Measurements from ENCODE around the gene GSTT2. TPM values are rescaled to one million over a fixed set of nuclear protein-coding genes. Genes with fewer than 3 reads are reported as not detected.

Gene GSTT2
- total and polyA plus RNA-seq, 4 donors, result 0.19 to 1.2 (median 0.64) TPM

GRCh38 chr22:24029304-24029703 is 49.4 kb downstream of the GSTT2 start:
- no peaks in the 10 kb centered on the region for H3K36me3 ChIP-seq (ENCODE audit: control insufficient read depth in 4 of 4, insufficient read depth in 3 of 4, low read depth in 1 of 4, low read length in 3 of 4)
- 96% methylated on average over 3 of the region's 3 CpGs for WGBS
- no peak overlapping the region for H3K4me3 ChIP-seq (ENCODE audit: low read depth in 1 of 3, low read length in 3 of 3)
- peaks cover 0 to 3% (median 0%) of the 10 kb centered on the region in 4 donors for H3K4me1 ChIP-seq (ENCODE audit: control insufficient read depth in 4 of 4, insufficient read depth in 4 of 4, low read length in 3 of 4)
- no peak overlapping the region for H3K9ac ChIP-seq (ENCODE audit: low read depth in 1 of 2, low read length in 2 of 2)
- no peak overlapping the region for H3K27ac ChIP-seq (ENCODE audit: low read depth in 1 of 2, low read length in 2 of 2)
- DNase-seq (ENCODE audit: low spot score), result no peak
- no peaks in the 10 kb centered on the region for H3K9me3 ChIP-seq (ENCODE audit: control insufficient read depth in 4 of 4, low read length in 3 of 4)
- TF ChIP-seq FOXA1 (IDR thresholded peaks at IDR 0.05) (no peak), ATF3 (IDR thresholded peaks at IDR 0.05) (no peak), GABPA (IDR thresholded peaks at IDR 0.05 in 1 of 2, conservative IDR thresholded peaks at IDR 0.05 in 1 of 2) (no peak), HNF4G (IDR thresholded peaks at IDR 0.05) (no peak), HNF4A (conservative IDR thresholded peaks at IDR 0.05) (no peak), NR2F2 (IDR thresholded peaks at IDR 0.05) (no peak), REST (IDR thresholded peaks at IDR 0.05) (no peak), MAX (IDR thresholded peaks at IDR 0.05) (no peak), ZBTB33 (IDR thresholded peaks at IDR 0.05) (no peak), TAF1 (conservative IDR thresholded peaks at IDR 0.05) (no peak), JUND (IDR thresholded peaks at IDR 0.05) (no peak), YY1 (IDR thresholded peaks at IDR 0.05) (no peak), RAD21 (IDR thresholded peaks at IDR 0.05) (no peak), FOXA2 (IDR thresholded peaks at IDR 0.05) (no peak), SP1 (IDR thresholded peaks at IDR 0.05) (no peak), RXRA (IDR thresholded peaks at IDR 0.05) (no peak), EGR1 (IDR thresholded peaks at IDR 0.05; ENCODE audit: low read depth in 2 of 2) (no peak), CTCF (IDR thresholded peaks at IDR 0.05; ENCODE audit: low read depth, low read length, missing input control) (no peak)
- no peaks in the 10 kb centered on the region for H3K27me3 ChIP-seq (ENCODE audit: control insufficient read depth in 4 of 4, insufficient read depth in 4 of 4, low read length in 3 of 4)

Data from liver (tissue), 9 donors.